Kidney tubule cell (primary cell): ENCODE results near the gene NCF4.

ENCODE experiments used
- DNase-seq: peaks from one replicate; pipeline ENCODE4 v3.0.0-alpha.2; 2018; ENCODE audit warnings: low spot score

The NCF4 gene

GRCh38 chr22:36894266-36894665 lies 33.5 kb downstream of the NCF4 start:
- no peak for DNase-seq

GRCh38 chr22:36897611-36898010 lies 36.8 kb downstream of the NCF4 start:
- DNase-seq = no peak

GRCh38 chr22:36898690-36899089 lies 37.9 kb downstream of the NCF4 start:
- no peak for DNase-seq

- no peak for DNase-seq
Measured at GRCh38 chr22:36899498-36899897, 38.7 kb downstream of the NCF4 start.

- DNase-seq = no peak
Measured at GRCh38 chr22:36900225-36900624, 39.4 kb downstream of the NCF4 start.

DNA sequence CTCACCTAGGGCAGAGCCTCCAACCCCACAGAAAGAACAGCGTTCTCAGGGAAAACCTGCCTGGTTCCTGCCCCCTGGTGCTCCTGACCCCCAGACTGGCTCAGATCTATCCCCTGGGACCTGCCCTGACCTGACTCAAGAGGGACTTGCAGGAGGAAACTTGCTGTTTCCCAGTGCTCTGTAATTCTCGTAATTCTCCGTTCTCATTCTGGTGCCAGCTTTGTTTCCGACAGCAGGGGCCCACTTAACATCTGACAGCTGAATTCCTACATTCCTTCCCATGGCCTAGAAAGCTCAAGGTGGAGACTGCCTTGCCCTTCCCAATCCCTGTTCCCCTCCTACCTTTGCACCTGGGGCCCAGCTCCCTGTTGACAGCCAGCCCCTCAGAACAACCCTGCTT lies 40.1 kb downstream of the NCF4 start:
- DNase-seq = no peak

GRCh38 chr22:36901411-36902142 lies 40.8 kb downstream of the NCF4 start:
- no peak for DNase-seq

GRCh38 chr22:36902143-36902926 lies 41.5 kb downstream of the NCF4 start:
- DNase-seq = no peak

DNA sequence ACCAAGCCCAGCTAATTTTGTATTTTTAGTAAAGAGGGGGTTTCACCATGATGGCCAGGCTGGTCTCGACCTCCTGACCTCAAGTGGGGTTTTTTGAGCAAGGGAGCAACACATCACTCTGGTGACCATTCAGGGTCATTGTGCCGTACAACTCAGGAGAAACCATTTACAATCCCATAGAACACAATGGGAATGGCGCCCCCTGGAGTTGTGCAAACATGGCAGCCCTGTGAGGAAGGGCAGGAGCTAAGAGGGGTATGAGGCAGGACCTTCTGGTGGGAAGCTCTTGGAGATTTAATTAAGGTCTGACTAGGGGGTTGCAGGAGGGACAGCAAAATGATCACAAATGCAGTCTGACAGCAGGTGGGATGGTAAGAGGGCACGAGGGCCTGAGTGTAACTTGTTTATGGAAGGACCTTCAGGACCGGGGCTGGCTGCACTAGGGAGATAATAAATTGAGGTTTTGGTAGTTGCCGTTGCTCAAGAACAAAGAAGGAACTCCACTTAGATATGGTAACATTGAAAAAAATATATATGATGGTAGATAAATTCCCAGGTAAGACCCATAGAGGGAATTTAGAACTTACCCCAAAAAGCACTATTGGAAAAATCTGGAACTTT lies 43.6 kb downstream of the NCF4 start:
- no peak for DNase-seq

GRCh38 chr22:36907253-36908195 lies 46.7 kb downstream of the NCF4 start:
- DNase-seq = no peak

GRCh38 chr22:36910461-36910860 lies 49.7 kb downstream of the NCF4 start:
- peak; percentile 2 for DNase-seq

DNA sequence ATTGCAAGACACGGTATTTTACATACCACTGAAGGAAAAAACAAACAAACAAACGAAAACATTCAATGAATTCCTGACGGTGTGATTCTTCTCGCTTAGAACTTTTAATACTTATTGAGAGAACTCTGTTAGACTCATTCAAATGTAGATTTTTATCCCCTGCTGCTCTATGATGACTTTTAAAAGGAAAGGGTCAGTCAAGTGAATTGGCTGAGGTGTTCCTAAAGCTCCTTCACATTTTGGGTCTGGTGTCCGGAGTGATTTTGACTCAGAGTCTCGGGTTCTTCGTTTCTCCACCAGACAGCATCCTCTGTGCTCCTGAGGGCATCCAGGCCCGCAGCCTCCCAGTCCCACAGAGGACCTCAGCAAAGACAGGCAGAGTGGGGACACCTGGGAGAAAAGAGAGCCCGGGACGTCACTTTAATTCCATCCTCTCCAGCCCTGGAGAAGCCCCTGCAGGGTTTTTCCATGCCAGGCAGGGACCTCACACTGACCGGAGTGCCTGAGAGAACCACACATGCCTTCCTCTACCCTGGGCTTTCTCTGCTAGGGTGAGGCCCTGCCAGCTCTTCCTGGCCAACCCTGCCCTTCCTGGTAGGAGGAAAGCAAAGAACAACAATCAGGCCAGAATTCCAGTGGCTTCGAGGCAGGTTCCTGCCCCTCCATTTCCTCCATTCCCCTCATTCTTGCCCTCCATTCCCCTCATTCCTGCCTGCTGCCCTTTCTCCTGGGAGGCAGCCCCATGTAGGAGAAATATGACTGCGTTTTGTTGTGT lies 51.3 kb downstream of the NCF4 start:
- peak; percentile 24 for DNase-seq

DNA sequence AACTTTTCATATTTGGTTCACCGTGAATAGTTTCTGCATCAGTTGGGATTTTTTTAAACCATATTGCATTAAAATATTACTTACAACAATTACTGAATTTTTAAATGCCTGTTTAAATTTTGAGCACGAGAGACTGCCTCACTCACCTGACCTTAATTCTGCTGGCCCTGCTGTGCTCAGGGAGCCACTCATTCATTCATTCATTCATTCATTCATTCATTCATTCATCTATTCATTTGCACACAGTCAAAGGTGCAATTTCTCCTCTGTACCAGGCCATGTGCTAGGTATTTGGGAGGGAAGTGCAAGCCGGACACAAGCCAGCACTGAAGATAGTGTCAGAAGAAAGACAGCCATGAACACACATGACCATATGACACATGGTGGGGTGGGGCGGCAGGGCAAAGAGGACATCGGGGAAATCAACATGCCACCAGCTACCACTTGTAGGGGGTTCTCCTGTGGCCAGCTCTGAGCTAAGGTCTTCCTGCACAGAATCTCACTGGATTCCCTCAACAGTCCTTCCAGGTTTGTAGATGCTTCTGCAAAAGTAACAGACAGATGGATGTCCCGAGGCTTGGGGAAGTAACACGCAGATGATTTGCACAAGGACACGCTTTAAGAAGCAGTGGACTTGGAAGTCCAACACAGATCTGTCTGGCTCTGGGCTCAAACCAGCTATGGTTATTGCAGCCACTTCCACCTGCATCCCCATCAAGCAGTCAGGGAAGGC lies 52.1 kb downstream of the NCF4 start:
- no peak for DNase-seq

DNA sequence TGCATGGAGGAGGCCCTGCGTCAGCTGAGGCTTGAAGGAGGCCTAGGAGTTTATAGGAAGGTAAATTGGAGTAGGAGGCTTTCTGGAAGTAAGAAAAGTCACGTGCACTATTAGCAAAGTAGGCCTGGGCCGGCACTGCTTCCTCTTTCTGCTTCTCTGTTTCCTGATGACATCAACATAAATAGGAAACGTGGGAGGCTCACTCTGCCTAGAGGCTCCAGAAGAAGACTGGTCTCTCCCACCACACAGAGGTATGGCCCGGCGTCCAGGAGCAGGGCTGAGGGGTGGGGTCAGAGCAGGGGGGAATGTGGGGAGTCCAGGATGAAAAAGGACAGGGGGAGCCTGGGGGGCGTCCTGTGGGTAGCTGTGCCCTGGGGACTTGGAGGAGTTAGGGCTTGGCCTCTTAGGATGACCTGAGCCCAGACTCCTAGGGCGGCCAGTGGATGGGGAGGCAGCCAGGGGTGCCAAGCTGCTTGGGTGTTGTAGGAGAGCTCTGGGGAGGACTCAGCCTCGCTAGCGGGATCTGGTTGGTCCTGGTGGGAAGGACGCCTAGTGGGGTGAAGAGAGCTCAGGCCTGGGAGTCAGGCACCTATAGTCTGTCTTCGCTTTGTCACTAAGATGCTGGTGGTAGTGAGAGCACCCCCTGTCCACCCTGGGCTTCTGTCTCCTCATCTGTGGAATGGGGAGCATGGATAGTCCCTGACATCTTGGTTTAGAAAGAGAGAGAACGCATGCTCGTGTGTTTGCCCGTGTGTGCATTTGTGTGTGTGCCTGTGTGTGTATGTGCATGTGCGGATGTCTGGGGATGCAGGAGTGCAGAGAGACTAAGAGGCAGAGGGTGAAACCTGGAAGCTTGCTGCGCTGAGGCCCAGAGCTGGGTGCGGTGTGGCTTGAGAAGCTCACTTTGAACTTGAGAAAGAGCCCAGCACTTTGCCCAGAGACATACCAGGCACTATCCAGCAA lies 52.9 kb downstream of the NCF4 start, which contains the start of gene CSF2RB:
Gene CSF2RB, plus strand, starts transcription at position 202 of the 963 bp plus-strand sequence. CDS start 8,580 bp downstream, outside the sequence.
- no peak for DNase-seq

DNA sequence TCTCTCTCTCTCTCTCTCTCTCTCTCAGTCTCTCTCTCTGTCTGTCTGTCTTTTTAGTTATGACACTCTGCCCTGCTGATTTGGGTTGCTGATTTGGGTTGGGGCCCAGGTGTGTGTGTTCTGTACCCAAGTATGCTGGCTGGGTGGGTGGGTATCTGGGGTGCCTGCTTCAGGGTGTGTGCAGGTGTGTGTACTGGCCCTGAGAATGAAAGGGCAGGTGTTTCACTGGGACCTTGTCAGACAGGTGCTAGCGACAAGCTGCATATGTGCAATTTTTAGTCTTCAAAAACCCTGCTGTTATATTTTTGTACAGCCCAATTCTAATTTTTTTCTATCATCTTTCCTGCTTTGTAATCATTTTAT lies 53.6 kb downstream of the NCF4 start:
- no peak for DNase-seq

- DNase-seq = no peak
Measured at GRCh38 chr22:36916034-36916433, 55.2 kb downstream of the NCF4 start.

- DNase-seq = no peak
Measured at GRCh38 chr22:36918586-36919284, 57.9 kb downstream of the NCF4 start.

- no peak for DNase-seq
Measured at GRCh38 chr22:36921309-36922104, 60.7 kb downstream of the NCF4 start.
